HS-27A (cell line): ENCODE data around the gene ZNF549.
A peak's percentile ranks its signal among the peaks of the same experiment; 100 is the strongest.

Experiments
- DNase-seq: peaks from one replicate; pipeline ENCODE4 v3.0.0-alpha.2; 2012; ENCODE audit warnings: low read depth, missing footprints

ZNF549 gene

GRCh38 chr19:57566396-57567265 is 39.5 kb downstream of the ZNF549 start:
- DNase-seq = no peak

GRCh38 chr19:57570707-57571106 is 43.6 kb downstream of the ZNF549 start:
- DNase-seq = no peak

- no peak for DNase-seq
Observed at GRCh38 chr19:57572415-57572947, 45.3 kb downstream of the ZNF549 start.

GRCh38 chr19:57576661-57577060 is 49.5 kb downstream of the ZNF549 start:
- DNase-seq = no peak

- peak; percentile 99 for DNase-seq
Observed at GRCh38 chr19:57578487-57579205, 51.5 kb downstream of the ZNF549 start, which contains the start of gene ZNF416. TSS of gene ZNF416 (minus strand) at chr19:57578911. CDS start at chr19:57578704, 207 bp downstream.

GRCh38 chr19:57583104-57583520 is 56.0 kb downstream of the ZNF549 start:
- no peak for DNase-seq

GRCh38 chr19:57583521-57584416 is 56.6 kb downstream of the ZNF549 start, which contains the start of gene ZIK1:
TSS of gene ZIK1 (plus strand) at chr19:57584145. CDS start at chr19:57584357, 212 bp downstream.
- DNase-seq = no peak

GRCh38 chr19:57587529-57587928 is 60.4 kb downstream of the ZNF549 start:
- peak; percentile 81 for DNase-seq

- DNase-seq = no peak
Observed at GRCh38 chr19:57599377-57599760, 72.2 kb downstream of the ZNF549 start.

GRCh38 chr19:57599761-57600383 is 72.7 kb downstream of the ZNF549 start, which contains the start of gene ZNF530:
TSS of gene ZNF530 (plus strand) at chr19:57599885. CDS start at chr19:57604346, 4,461 bp downstream.
- peak; percentile 90 for DNase-seq

- DNase-seq = no peak
Observed at GRCh38 chr19:57606931-57607330, 79.8 kb downstream of the ZNF549 start.
